Measurements from ENCODE around the gene ECE2. TPM values are rescaled to one million over a fixed set of nuclear protein-coding genes. Genes with fewer than 3 reads are reported as not detected.

Gene ECE2
- total RNA-seq, 1 donor from 2014 or later = not detected

DNA sequence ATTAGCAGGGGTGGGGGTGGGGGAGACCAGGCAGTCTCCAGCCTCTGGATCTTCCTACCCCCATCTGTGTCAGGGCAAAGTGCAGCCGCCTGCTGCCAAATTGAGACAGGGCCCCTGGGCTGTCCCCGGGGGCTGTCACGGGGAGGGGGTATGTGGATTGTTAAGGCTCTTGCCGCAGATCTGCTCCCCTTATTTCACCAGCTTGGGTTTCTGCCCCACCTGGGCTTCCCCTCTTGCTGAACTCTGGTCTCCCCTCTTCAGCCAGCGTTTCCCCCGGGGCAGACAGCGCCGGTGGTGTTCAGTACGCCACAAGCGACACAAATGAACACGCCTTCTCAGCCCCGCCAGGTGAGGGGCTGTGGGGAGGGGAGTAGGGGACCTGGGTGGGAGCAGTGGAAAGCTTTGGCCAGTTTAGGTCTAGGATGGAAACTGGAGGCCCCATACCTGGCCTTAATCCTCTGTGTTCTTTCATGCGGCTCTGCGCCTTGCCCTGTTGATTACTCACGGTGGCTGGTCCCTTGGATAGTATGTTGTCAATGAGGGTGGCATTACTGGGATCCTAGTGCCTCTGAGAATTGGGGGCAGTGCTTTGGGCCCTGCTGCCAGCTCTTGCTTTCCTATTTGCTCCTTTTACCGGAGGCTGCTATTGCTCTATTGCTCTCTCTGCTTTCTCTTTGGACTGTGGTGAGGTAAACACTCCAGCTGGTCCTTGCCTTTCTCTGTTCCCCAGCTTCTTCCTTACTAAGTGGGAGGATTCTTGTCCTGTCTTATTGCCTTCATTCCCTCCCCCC lies 40.2 kb downstream of the ECE2 start:
- Mint-ChIP-seq H3K27me3 (no peaks in the 10 kb centered on the region), H3K9me3 (ENCODE audit: low read depth) (no peaks in the 10 kb centered on the region), H3K36me3 (ENCODE audit: insufficient read depth) (peaks cover 16% of the 10 kb centered on the region), H3K4me1 (ENCODE audit: low read depth) (peaks cover 19% of the 10 kb centered on the region), H3K27ac (peak overlapping the region; percentile 94), H3K4me3 (ENCODE audit: low read depth) (peak overlapping the region; percentile 79)
- TF ChIP-seq, protein P1, sequence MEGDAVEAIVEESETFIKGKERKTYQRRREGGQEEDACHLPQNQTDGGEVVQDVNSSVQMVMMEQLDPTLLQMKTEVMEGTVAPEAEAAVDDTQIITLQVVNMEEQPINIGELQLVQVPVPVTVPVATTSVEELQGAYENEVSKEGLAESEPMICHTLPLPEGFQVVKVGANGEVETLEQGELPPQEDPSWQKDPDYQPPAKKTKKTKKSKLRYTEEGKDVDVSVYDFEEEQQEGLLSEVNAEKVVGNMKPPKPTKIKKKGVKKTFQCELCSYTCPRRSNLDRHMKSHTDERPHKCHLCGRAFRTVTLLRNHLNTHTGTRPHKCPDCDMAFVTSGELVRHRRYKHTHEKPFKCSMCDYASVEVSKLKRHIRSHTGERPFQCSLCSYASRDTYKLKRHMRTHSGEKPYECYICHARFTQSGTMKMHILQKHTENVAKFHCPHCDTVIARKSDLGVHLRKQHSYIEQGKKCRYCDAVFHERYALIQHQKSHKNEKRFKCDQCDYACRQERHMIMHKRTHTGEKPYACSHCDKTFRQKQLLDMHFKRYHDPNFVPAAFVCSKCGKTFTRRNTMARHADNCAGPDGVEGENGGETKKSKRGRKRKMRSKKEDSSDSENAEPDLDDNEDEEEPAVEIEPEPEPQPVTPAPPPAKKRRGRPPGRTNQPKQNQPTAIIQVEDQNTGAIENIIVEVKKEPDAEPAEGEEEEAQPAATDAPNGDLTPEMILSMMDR (IDR thresholded peaks at IDR 0.05; ENCODE audit: unreplicated experiment) = no peak
- DNase-seq (ENCODE audit: low spot score, unreplicated experiment) = no peak

DNA sequence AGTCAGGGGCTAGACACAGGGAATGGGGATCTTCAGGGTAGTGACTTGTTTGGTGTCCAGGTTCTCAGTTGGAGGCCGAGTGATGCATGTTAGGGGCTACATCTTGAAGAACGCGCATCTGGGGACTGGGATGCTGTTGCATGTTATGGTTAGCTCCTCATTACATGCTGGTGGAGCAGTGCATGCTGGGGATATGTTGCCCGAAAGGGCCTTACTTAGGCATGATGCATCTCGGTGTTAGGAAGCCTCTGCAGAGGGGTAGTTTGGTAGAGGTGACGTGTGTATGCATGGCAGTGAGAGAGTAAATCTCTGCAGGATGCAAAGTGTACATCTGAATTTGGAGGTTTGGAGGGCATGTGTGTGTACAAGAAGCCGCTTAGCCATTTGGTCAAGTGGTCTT lies 41.0 kb downstream of the ECE2 start:
- H3K36me3 Mint-ChIP-seq (ENCODE audit: insufficient read depth) = peaks cover 21% of the 10 kb centered on the region
- DNase-seq (ENCODE audit: low spot score, unreplicated experiment) = no peak
- H3K4me1 Mint-ChIP-seq (ENCODE audit: low read depth) = peaks cover 19% of the 10 kb centered on the region

DNA sequence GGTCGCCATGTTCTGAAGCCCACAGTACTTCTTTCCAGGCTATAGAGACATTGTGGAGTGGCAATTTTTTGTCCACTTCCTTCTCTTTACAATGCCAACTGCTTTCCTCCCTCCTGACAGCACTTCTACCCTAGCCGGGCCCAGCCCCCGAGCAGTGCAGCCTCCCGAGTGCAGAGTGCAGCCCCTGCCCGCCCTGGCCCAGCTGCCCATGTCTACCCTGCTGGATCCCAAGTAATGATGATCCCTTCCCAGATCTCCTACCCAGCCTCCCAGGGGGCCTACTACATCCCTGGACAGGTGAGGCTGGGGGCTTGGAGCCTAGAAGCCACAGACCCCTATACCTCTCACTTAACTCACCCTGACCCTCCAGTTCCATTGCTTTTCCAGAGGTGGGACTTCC lies 41.4 kb downstream of the ECE2 start:
- Mint-ChIP-seq H3K4me1 (ENCODE audit: low read depth) (peaks cover 19% of the 10 kb centered on the region), H3K4me3 (ENCODE audit: low read depth) (peak overlapping the region; percentile 79), H3K36me3 (ENCODE audit: insufficient read depth) (peaks cover 21% of the 10 kb centered on the region), H3K27ac (peak overlapping the region; percentile 94), H3K27me3 (no peaks in the 10 kb centered on the region), H3K9me3 (ENCODE audit: low read depth) (no peaks in the 10 kb centered on the region)
- TF ChIP-seq, protein P1 (IDR thresholded peaks at IDR 0.05; ENCODE audit: unreplicated experiment) = no peak
- no peak for DNase-seq (ENCODE audit: low spot score, unreplicated experiment)

More for the DNA sequence above, 41.0 kb downstream of the ECE2 start:
- H3K27me3 Mint-ChIP-seq = no peaks in the 10 kb centered on the region
- no peaks in the 10 kb centered on the region for H3K9me3 Mint-ChIP-seq (ENCODE audit: low read depth)
- peak overlapping the region; percentile 94 for H3K27ac Mint-ChIP-seq
- H3K4me3 Mint-ChIP-seq (ENCODE audit: low read depth) = peak overlapping the region; percentile 79
- TF ChIP-seq, protein P1 (IDR thresholded peaks at IDR 0.05; ENCODE audit: unreplicated experiment) = no peak

DNA sequence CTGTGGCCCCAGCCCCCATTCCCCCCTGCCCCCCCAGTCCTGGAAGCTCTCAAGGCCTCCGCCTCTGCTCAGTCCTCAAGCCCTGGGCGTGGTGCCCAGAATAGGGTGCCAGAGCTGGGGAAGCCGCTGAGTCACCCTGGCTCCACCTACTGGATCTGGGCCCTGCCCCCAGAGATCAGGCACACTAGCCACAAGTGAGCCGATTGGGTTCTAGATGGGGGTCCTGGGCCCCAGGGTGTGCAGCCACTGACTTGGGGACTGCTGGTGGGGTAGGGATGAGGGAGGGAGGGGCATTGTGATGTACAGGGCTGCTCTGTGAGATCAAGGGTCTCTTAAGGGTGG lies 44.3 kb downstream of the ECE2 start:
- Mint-ChIP-seq H3K4me1 (ENCODE audit: low read depth) (peaks cover 19% of the 10 kb centered on the region), H3K27me3 (no peaks in the 10 kb centered on the region), H3K4me3 (ENCODE audit: low read depth) (no peak overlapping the region), H3K27ac (no peak overlapping the region), H3K9me3 (ENCODE audit: low read depth) (no peaks in the 10 kb centered on the region), H3K36me3 (ENCODE audit: insufficient read depth) (peaks cover 36% of the 10 kb centered on the region)
- no peak for DNase-seq (ENCODE audit: low spot score, unreplicated experiment)
- TF ChIP-seq, protein P1 (IDR thresholded peaks at IDR 0.05; ENCODE audit: unreplicated experiment) = no peak

DNA sequence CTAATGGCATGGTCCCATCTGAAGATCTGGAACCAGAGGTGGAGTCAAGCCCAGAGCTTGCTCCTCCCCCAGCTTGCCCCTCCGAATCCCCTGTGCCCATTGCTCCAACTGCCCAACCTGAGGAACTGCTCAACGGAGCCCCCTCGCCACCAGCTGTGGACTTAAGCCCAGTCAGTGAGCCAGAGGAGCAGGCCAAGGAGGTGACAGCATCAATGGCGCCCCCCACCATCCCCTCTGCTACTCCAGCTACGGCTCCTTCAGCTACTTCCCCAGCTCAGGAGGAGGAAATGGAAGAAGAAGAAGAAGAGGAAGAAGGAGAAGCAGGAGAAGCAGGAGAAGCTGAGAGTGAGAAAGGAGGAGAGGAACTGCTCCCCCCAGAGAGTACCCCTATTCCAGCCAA lies 45.8 kb downstream of the ECE2 start:
- no peak overlapping the region for H3K27ac Mint-ChIP-seq
- H3K4me1 Mint-ChIP-seq (ENCODE audit: low read depth) = peaks cover 11% of the 10 kb centered on the region
- TF ChIP-seq, protein P1 (IDR thresholded peaks at IDR 0.05; ENCODE audit: unreplicated experiment) = no peak
- H3K27me3 Mint-ChIP-seq = no peaks in the 10 kb centered on the region
- peaks cover 44% of the 10 kb centered on the region for H3K36me3 Mint-ChIP-seq (ENCODE audit: insufficient read depth)
- DNase-seq (ENCODE audit: low spot score, unreplicated experiment) = no peak
- H3K4me3 Mint-ChIP-seq (ENCODE audit: low read depth) = no peak overlapping the region
- no peaks in the 10 kb centered on the region for H3K9me3 Mint-ChIP-seq (ENCODE audit: low read depth)

All from progenitor cell of endocrine pancreas (in vitro differentiated cells).